ENCODE data around the gene SLC22A23.

DNA sequence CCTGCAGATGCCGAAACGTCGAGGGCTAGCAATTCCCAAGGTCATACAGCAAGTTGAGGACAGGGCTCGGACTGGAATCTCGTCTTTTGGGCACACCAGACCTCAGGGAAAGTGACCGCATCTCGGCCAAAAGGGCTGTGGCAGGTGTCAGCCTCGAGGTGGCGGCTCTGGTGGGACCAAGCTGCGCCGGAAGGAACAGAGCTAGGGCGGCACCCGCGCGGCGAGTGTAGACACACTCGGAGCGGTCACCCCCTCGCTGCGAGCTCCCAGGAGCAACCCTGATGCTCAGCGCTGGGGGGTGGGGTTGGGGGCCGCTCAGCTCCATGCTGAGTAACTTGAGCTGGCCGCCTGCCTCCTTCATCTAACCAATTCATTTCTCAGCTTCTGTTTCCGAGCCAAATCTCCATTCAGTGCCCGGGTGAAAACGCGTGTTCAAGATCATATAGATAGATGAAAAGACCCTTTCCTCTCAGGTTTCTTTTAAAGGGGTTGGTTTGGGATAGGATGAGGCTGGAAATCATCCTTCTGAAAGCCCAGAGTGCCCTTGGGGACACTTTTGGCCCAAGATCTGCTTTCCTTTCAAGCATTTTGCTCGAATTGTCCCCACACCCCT lies 227.2 kb downstream of the SLC22A23 start:
- no peak for TF ChIP-seq EZH2 (IDR thresholded peaks at IDR 0.05; ENCODE audit: insufficient read depth, poor library complexity, severe bottlenecking)
- no peak for TF ChIP-seq EZH2phosphoT487 (IDR thresholded peaks at IDR 0.05; ENCODE audit: insufficient read depth, low read depth)
